ENCODE measurements around the gene PAM.

PAM gene

GRCh38 chr5:102931085-102931725 is 176.1 kb downstream of the PAM start:
- H3K27ac ChIP-seq (ENCODE audit: low read depth, low read length), result no peak overlapping the region
- no peak overlapping the region for H2AFZ ChIP-seq (ENCODE audit: low read length, unreplicated experiment)
- H3K79me2 ChIP-seq (ENCODE audit: control insufficient read depth, insufficient read depth, low read length, unreplicated experiment), result no peaks in the 10 kb centered on the region
- no peak overlapping the region for H3K4me3 ChIP-seq (ENCODE audit: low read depth, low read length)
- no peaks in the 10 kb centered on the region for H3K4me1 ChIP-seq (ENCODE audit: control insufficient read depth, insufficient read depth, low read length, unreplicated experiment)
- H3K36me3 ChIP-seq (ENCODE audit: insufficient read depth, low read length), result peaks cover 17% of the 10 kb centered on the region
- H3K27me3 ChIP-seq (ENCODE audit: insufficient read depth, low read length), result no peaks in the 10 kb centered on the region

DNA sequence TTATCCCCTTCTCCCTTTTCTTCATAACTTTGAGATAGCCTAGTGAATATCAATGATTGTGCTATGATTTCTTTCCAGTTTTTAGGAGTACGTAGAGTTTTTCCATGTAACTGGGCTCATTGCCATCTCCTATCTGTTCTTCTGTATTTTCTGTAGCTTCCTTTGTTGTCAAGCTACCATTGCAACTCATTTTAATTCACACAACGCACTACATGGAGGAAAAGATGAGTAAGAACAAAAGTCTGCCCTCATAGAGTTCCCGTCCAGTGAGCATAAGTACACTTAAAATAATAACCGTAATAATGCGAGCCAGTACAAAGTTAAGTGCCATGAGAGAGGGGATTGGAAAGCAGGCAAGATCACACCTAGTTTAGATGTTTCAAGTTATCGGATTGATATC is 177.7 kb downstream of the PAM start:
- Histone ChIP-seq H3K27me3 (ENCODE audit: insufficient read depth, low read length) (no peaks in the 10 kb centered on the region), H3K79me2 (ENCODE audit: control insufficient read depth, insufficient read depth, low read length, unreplicated experiment) (no peaks in the 10 kb centered on the region), H3K27ac (ENCODE audit: low read depth, low read length) (no peak overlapping the region), H2AFZ (ENCODE audit: low read length, unreplicated experiment) (no peak overlapping the region), H3K4me3 (ENCODE audit: low read depth, low read length) (no peak overlapping the region), H3K36me3 (ENCODE audit: insufficient read depth, low read length) (peaks cover 11% of the 10 kb centered on the region; the same call in 1 of the 2 replicates), H3K4me1 (ENCODE audit: control insufficient read depth, insufficient read depth, low read length, unreplicated experiment) (no peaks in the 10 kb centered on the region)

GRCh38 chr5:102933316-102933715 is 178.2 kb downstream of the PAM start:
- H3K4me1 ChIP-seq (ENCODE audit: control insufficient read depth, insufficient read depth, low read length, unreplicated experiment), result no peaks in the 10 kb centered on the region
- H3K27ac ChIP-seq (ENCODE audit: low read depth, low read length), result no peak overlapping the region
- no peaks in the 10 kb centered on the region for H3K79me2 ChIP-seq (ENCODE audit: control insufficient read depth, insufficient read depth, low read length, unreplicated experiment)
- H3K27me3 ChIP-seq (ENCODE audit: insufficient read depth, low read length), result no peaks in the 10 kb centered on the region
- no peak overlapping the region for H2AFZ ChIP-seq (ENCODE audit: low read length, unreplicated experiment)
- H3K36me3 ChIP-seq (ENCODE audit: insufficient read depth, low read length), result peaks cover 11% of the 10 kb centered on the region; the same call in 1 of the 2 replicates
- H3K4me3 ChIP-seq (ENCODE audit: low read depth, low read length), result no peak overlapping the region

GRCh38 chr5:102933721-102934459 is 178.8 kb downstream of the PAM start:
- no peaks in the 10 kb centered on the region for H3K4me1 ChIP-seq (ENCODE audit: control insufficient read depth, insufficient read depth, low read length, unreplicated experiment)
- peaks cover 11% of the 10 kb centered on the region; the same call in 1 of the 2 replicates for H3K36me3 ChIP-seq (ENCODE audit: insufficient read depth, low read length)
- H2AFZ ChIP-seq (ENCODE audit: low read length, unreplicated experiment), result no peak overlapping the region
- no peak overlapping the region for H3K4me3 ChIP-seq (ENCODE audit: low read depth, low read length)
- H3K27ac ChIP-seq (ENCODE audit: low read depth, low read length), result no peak overlapping the region
- no peaks in the 10 kb centered on the region for H3K27me3 ChIP-seq (ENCODE audit: insufficient read depth, low read length)
- H3K79me2 ChIP-seq (ENCODE audit: control insufficient read depth, insufficient read depth, low read length, unreplicated experiment), result no peaks in the 10 kb centered on the region

DNA sequence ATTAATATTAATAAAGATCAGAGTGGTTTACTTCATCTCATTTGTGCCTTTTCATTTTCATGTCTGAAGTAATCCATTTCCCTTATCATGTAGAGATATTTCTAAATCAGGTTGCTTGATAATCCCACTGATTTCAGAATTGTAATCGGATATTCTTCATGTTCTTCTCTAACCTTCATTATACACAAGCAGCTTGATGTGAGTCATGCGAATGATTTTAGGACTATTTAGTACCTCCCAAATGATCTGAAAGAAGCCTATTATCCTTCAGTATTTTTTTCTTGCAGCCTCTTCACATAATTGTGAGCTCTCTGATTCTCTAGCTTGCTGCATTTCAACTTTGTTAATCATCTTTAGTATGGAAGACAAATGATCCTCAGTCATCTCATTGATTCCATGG is 182.8 kb downstream of the PAM start:
- Histone ChIP-seq H3K27me3 (ENCODE audit: insufficient read depth, low read length) (no peaks in the 10 kb centered on the region), H2AFZ (ENCODE audit: low read length, unreplicated experiment) (no peak overlapping the region), H3K4me3 (ENCODE audit: low read depth, low read length) (no peak overlapping the region), H3K27ac (ENCODE audit: low read depth, low read length) (no peak overlapping the region), H3K79me2 (ENCODE audit: control insufficient read depth, insufficient read depth, low read length, unreplicated experiment) (no peaks in the 10 kb centered on the region), H3K36me3 (ENCODE audit: insufficient read depth, low read length) (peaks cover 9% of the 10 kb centered on the region; the same call in 1 of the 2 replicates), H3K4me1 (ENCODE audit: control insufficient read depth, insufficient read depth, low read length, unreplicated experiment) (no peaks in the 10 kb centered on the region)

DNA sequence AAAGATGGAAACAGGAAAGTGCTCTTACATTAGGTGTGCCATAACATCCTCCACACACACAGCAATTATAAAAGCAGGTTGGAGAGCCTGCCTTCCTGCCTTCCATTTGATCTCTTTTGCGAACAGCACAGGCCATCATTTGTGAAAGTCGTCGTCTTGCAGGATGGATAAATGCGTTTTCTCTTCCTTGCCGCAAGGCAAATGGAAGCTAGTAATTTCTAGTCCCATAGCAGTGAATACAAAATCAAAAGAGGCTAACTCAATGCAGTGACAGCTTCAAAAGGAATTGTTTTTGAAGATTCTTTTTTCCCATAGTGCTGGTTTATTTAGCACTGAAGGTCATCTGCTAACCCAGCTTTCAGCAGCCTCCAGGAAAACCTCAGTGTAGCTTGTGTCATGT is 186.0 kb downstream of the PAM start:
- H3K4me1 ChIP-seq (ENCODE audit: control insufficient read depth, insufficient read depth, low read length, unreplicated experiment), result no peaks in the 10 kb centered on the region
- H3K27me3 ChIP-seq (ENCODE audit: insufficient read depth, low read length), result no peaks in the 10 kb centered on the region
- peaks cover 3% of the 10 kb centered on the region; the same call in 1 of the 2 replicates for H3K36me3 ChIP-seq (ENCODE audit: insufficient read depth, low read length)
- H3K4me3 ChIP-seq (ENCODE audit: low read depth, low read length), result no peak overlapping the region
- H3K79me2 ChIP-seq (ENCODE audit: control insufficient read depth, insufficient read depth, low read length, unreplicated experiment), result no peaks in the 10 kb centered on the region
- H3K27ac ChIP-seq (ENCODE audit: low read depth, low read length), result no peak overlapping the region
- no peak overlapping the region for H2AFZ ChIP-seq (ENCODE audit: low read length, unreplicated experiment)

DNA sequence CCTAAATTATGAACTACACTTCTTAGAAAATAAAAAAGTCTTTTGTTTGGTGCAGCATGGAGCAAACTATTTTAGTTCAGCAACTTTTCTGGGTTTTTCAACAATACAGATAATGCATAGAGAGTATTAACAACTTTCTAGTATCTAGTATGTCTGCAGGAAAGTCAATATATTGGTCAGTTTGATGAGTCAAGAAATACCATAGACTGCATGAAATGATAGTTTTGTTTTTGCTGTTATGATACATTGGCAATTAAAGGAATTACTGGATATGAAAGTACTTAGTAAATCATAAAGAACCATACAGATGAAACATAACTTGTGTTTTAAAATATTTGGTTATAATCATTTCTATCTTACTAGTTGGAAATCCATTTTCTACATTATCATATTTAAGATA is 191.3 kb downstream of the PAM start:
- Histone ChIP-seq H3K79me2 (ENCODE audit: control insufficient read depth, insufficient read depth, low read length, unreplicated experiment) (no peaks in the 10 kb centered on the region), H3K4me3 (ENCODE audit: low read depth, low read length) (no peak overlapping the region), H3K36me3 (ENCODE audit: insufficient read depth, low read length) (peaks cover 22% of the 10 kb centered on the region), H3K27me3 (ENCODE audit: insufficient read depth, low read length) (no peaks in the 10 kb centered on the region), H3K4me1 (ENCODE audit: control insufficient read depth, insufficient read depth, low read length, unreplicated experiment) (no peaks in the 10 kb centered on the region), H2AFZ (ENCODE audit: low read length, unreplicated experiment) (no peak overlapping the region), H3K27ac (ENCODE audit: low read depth, low read length) (no peak overlapping the region)

DNA sequence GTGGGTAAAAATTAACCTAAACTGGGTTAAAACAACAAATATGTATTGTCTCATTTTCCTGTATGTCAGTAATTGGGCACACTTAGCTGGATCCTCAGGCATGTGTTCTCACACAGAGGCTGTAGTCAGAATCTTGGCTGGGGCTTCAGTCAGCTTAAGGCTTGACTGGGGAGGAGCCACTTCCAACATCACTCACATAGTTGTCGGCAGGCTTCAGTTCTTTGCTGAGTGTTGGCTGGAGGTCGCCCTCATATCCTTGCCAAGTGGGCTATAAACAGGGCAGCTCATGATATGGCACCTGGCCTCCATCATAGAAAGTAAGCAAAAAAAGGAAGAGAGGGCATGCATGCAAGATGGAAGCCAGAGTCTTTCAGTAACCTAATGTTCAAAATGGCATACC is 191.9 kb downstream of the PAM start:
- Histone ChIP-seq H3K27ac (ENCODE audit: low read depth, low read length) (no peak overlapping the region), H3K4me1 (ENCODE audit: control insufficient read depth, insufficient read depth, low read length, unreplicated experiment) (no peaks in the 10 kb centered on the region), H3K36me3 (ENCODE audit: insufficient read depth, low read length) (peaks cover 28% of the 10 kb centered on the region), H3K4me3 (ENCODE audit: low read depth, low read length) (no peak overlapping the region), H2AFZ (ENCODE audit: low read length, unreplicated experiment) (no peak overlapping the region), H3K27me3 (ENCODE audit: insufficient read depth, low read length) (no peaks in the 10 kb centered on the region), H3K79me2 (ENCODE audit: control insufficient read depth, insufficient read depth, low read length, unreplicated experiment) (no peaks in the 10 kb centered on the region)

GRCh38 chr5:102955488-102955887 is 200.4 kb downstream of the PAM start:
- Histone ChIP-seq H3K27me3 (ENCODE audit: insufficient read depth, low read length) (no peaks in the 10 kb centered on the region), H3K27ac (ENCODE audit: low read depth, low read length) (no peak overlapping the region), H3K79me2 (ENCODE audit: control insufficient read depth, insufficient read depth, low read length, unreplicated experiment) (no peaks in the 10 kb centered on the region), H3K36me3 (ENCODE audit: insufficient read depth, low read length) (peaks cover 10% of the 10 kb centered on the region), H2AFZ (ENCODE audit: low read length, unreplicated experiment) (no peak overlapping the region), H3K4me3 (ENCODE audit: low read depth, low read length) (no peak overlapping the region), H3K4me1 (ENCODE audit: control insufficient read depth, insufficient read depth, low read length, unreplicated experiment) (peaks cover 31% of the 10 kb centered on the region)

GRCh38 chr5:102956599-102956998 is 201.5 kb downstream of the PAM start:
- no peaks in the 10 kb centered on the region for H3K79me2 ChIP-seq (ENCODE audit: control insufficient read depth, insufficient read depth, low read length, unreplicated experiment)
- no peak overlapping the region for H3K4me3 ChIP-seq (ENCODE audit: low read depth, low read length)
- no peaks in the 10 kb centered on the region for H3K27me3 ChIP-seq (ENCODE audit: insufficient read depth, low read length)
- H3K4me1 ChIP-seq (ENCODE audit: control insufficient read depth, insufficient read depth, low read length, unreplicated experiment), result peaks cover 31% of the 10 kb centered on the region
- no peak overlapping the region for H2AFZ ChIP-seq (ENCODE audit: low read length, unreplicated experiment)
- peaks cover 6% of the 10 kb centered on the region; the same call in 1 of the 2 replicates for H3K36me3 ChIP-seq (ENCODE audit: insufficient read depth, low read length)
- H3K27ac ChIP-seq (ENCODE audit: low read depth, low read length), result no peak overlapping the region

DNA sequence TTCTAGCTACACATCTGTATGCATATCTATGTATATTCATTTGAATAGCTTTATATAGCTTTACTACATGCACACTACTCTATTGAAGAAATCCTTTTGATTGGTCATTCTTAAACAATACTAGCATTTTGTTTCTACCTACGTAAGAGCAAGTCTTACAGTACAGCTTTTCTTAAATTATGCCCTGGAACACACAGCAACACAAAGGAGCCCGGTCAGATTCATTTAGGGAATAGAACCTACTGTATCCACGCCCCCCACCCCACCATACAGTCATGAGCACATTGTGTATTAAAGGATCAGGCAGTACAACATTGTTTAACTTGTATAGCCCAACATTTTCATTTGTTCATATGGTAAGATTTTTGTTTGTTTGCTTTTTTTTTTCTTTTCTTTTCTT is 202.0 kb downstream of the PAM start:
- peaks cover under 1% of the 10 kb centered on the region; the same call in 1 of the 2 replicates for H3K36me3 ChIP-seq (ENCODE audit: insufficient read depth, low read length)
- H3K27me3 ChIP-seq (ENCODE audit: insufficient read depth, low read length), result no peaks in the 10 kb centered on the region
- H3K4me3 ChIP-seq (ENCODE audit: low read depth, low read length), result no peak overlapping the region
- H3K27ac ChIP-seq (ENCODE audit: low read depth, low read length), result peak overlapping the region; percentile 99; the same call in 1 of the 2 replicates
- H3K79me2 ChIP-seq (ENCODE audit: control insufficient read depth, insufficient read depth, low read length, unreplicated experiment), result no peaks in the 10 kb centered on the region
- H2AFZ ChIP-seq (ENCODE audit: low read length, unreplicated experiment), result no peak overlapping the region
- peaks cover 31% of the 10 kb centered on the region for H3K4me1 ChIP-seq (ENCODE audit: control insufficient read depth, insufficient read depth, low read length, unreplicated experiment)
